ENCODE data around the gene KRT86.
"Not testable (repeated sequence)": the region's sequence is repeated elsewhere in the genome, so short reads cannot be mapped to it uniquely, and the experiment has no call there.

The KRT86 gene

DNA sequence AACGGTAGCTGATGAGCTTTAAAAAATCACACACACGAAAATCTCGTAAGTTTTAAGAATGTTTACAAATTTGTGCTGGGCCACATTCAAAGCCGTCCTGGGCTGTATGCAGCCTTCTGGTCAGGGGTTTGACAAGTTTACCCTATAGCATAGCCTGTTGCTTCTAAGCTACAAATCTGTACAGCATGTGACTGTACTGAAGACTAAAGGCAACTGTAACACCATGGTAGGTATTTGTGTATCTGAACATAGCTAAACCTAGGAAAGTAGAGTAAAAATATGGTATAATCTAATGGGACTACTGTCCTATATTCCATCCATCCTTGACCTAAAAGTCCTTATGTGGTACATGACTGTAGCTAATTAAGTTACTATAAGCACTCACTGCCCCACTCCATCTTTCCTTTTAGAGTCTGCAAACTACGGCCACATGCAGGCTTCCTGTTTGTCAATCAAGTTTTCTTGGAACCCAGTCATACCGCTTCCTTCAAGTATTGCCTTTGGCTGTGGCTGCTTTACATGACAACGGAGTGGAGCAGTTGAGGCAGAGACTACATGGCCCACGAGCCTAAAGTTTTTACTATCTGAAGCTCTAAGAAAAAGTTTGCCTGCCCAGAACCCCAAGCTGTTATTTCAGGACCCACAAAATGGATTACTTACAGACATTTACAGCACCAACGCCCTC lies 22.9 kb upstream of the KRT86 start:
- no peak for DNase-seq (ENCODE audit: low read depth in 3 of 3)

DNA sequence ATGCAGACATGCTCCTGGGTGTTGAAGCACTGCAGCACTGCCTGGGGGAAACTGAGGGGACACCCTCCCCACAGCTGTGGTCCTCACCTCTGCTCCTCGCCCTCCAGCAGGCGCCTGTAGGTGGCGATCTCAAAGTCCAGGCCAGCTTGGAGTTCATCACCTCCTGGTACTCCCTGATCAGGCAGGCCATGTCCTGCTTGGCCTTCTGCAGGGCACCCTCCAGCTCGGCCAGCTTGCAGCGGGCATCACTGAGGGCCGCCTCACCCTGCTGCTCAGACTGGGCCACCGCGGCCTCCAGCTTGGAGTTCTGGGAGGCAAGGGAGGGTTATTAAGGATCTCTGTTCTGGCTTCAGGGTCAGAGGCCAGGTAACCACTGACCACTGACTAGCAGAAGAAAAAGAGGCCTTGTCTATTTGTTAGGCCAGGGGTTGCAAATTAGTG lies 22.2 kb upstream of the KRT86 start:
- DNase-seq (ENCODE audit: low read depth in 3 of 3) = not testable (repeated sequence)

DNA sequence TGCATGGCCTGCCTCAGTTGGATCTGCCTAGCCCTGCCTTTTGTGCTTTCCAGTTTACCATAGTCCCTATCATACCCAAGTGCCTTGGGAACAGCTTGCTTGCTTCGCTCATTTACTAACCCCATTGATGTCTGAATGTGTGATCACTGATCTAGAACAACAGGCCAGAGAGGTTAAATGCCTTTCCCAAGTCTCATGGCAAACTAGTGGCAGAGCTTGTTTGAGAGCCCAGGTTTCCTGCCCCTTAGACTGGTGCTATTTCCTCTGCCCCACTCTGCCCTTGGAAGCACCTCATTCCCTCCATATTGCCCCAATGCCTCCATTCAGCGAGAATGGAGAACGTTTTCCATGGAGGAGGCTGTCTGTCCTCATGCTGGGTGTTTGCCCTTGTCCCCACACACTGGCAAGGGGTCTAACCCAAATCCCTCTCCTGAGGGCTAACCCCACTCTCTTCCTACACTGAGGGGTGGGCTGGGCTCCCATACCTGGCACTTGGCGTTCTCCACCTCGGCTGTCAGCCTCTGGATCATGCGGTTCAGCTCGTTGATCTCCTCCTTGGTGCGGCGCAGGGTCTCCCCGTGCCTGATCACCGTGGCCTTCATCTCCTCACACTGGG lies 21.6 kb upstream of the KRT86 start:
- DNase-seq (ENCODE audit: low read depth in 3 of 3) = no peak

DNA sequence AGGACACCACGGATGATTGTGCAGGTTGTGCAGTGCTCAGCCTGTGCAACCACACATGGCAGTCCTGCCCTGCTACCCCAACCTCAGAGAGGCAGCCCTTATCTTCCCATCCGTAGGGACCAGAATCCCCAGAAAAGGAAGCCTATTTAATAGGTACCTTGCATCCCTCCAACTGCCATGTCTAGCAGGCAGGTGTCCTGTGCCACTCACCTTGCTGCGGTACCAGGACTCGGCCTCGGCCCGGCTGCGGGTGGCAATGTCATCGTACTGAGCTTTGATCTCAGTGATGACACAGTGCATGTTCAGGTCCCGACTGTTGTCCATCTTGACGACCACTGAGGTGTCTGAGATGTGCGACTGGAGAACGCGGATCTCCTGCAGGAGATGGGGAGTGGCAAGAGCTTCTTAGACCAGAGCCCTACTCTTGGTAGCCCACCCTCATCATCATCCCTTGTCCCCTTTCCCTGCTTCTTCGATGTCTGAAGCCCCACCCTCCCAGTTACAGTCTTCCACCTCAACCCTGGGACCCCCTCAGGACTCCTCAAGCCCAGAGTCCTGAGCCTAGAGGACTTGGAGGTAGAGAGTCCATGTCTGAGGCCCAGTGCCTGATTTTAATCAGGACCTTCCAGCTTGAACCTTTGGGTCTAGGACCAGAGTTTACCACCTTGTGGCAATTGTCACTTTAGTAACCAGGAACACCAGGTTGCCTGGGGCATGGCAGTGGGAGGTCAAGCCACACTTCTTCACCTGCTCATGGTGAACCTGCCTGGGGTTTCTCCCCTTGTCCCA lies 20.9 kb upstream of the KRT86 start:
- no peak for DNase-seq (ENCODE audit: low read depth in 3 of 3)

DNA sequence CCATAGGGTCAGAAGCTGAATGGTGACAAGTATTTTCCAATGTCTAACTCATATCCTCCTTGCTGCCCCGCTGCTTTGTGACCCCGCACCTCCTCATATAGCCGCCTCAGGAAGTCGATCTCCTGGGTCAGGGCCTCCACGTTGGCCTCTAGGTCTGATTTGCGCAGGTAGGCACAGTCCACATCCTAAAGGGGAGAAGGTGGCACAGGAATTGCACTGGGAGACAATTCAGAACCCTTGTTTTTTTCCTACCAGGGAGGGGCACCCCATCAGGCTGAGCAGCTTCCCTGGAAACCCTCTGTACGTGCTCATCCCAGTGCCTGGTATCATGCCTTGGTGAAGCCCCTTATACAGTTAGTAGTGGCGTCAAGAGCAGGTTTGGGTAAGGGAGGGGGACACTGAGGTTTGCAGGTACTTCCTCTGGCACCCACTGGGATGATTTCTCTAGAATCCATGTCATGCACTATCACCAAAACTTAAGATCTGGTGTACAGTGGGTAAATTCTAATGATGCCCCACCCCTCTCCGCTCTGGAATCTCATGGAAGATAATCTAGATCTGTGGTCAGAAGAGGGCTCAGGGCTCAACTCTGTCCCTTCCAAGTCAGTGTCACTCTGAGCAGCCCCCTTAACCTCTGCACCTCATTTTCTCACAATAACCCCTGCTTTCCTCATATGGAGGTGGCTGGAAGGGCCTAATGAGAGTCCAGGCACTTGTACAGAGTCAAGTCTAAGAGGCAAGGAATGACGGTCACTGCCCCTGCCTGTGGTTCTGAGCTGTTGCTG lies 20.1 kb upstream of the KRT86 start:
- DNase-seq (ENCODE audit: low read depth in 3 of 3) = no peak

DNA sequence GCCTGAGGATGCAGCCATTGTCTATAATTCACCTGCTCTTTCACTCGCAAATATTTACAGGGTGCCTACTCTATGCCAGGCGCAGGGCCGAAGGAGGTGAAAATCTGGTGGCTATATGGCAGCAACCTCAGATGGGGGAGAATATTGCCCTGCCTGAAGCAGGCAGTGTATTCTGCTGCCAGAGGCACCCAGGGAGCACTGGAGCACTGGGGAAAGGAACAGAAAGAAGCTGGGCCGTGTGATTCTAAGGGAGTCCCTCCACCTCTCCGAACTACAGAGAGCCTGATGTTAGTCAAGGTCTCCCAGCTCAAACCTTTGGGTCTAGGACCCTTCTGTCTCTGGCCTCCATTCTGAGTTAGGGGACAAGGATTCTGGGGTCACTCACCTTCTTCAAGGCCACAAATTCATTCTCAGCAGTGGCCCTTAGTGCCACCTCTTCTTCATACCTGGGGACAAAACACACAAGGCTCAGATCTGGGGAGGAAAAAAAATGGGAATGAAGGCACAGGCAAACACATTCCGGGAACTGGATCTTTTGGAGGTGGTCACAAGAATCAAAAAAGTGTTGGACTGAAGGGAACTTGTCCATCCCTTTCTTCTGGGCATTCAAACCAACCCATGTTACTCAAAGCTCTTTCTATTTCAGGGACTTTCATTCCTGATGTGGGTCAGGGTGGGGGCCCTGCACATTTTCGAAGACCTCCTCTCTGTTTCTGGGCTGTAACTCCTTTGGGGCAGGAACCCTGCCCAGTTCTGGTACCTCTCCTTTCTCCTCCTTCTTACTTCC lies 19.3 kb upstream of the KRT86 start:
- DNase-seq (ENCODE audit: low read depth in 3 of 3) = no peak

DNA sequence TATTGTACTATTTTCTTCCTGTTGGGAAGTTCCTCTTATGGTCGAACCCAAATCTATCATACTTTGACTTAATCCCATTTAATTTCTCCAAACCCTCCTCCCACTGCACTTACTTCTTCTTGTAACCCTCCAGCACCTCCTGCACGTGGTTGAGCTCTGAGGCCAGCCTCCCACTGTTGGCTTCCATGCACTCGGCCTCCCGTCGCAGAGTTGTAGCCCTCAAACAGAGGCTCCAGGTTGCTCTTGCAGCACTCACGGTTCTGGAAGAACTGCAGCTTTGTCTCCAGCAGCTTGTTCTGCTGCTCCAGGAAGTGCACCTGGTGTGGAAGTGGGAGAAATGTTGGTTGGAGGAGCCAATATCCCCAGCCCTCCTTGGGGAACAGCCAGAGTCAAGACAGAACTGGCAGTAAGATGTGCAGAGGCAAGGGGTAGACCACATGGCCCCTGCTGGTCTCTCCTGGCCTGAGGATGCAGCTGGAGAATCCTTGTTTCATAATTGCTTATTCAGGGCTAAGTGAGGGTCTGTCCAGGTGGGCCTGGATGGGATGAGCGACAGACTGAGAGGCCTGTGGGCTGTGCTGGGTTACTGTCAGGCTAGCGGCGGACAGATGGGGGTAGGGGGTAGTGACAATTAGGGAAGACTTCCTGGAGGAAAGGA lies 18.4 kb upstream of the KRT86 start:
- no peak for DNase-seq (ENCODE audit: low read depth in 3 of 3)

DNA sequence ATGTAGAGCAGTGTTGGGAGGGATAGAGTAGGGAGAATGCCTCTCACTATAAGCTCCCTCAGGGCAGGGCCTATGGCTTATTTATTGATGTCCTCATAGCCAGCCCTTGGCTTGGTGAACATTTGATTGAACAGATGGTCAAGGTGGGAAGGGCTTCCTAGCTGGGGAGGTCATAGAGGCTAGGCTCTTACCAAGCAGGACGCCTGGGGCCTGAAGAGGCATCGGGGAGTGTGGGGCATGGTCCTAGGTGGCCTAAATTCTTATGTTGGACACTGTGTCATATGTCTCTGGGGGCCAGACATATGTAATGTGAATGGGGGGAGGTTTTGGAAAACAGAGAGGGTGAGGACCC lies 17.9 kb upstream of the KRT86 start:
- no peak for DNase-seq (ENCODE audit: low read depth in 3 of 3)

DNA sequence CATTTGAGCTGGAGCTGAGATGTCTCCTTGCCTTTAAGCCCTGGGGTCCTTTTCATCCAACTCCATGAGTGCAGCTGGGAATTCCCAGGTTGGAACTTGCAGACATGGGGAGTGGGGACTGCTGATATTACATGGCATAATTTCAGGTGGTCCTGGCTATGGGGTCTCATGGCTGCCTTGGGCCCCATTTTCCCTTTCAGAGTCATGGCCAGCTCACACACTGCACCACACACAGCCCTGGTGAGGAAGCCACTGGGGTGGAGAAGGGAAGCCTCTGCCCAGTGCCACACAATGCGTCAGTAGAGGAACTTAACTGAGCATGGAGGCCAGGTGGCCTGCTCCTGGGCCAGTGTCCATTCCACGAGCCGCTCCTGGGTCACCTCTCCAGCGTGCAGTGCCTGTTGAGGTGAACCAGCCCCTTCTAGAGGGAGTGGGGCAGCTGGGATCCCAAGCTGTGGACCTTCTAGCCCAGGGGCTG lies 17.3 kb upstream of the KRT86 start:
- DNase-seq (ENCODE audit: low read depth in 3 of 3) = no peak

DNA sequence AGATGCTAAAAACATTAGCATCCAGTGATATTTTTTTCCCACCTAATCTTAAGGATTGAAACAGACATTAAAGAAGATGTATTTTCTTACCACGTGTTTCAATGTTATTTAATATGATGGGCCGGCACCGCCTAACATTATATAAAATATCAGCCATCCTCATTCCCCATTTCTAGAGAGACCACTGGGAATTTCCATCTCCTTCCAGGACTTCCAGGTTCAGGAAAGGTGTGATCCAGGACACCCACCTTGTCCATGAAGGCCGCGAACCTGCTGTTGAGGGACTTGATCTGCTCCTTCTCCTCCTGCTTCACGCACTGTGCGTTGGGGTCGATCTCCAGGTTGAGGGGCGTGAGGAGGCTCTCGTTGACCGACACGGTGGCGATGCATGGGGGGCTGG lies 16.5 kb upstream of the KRT86 start:
- DNase-seq (ENCODE audit: low read depth in 3 of 3) = not testable (repeated sequence)

DNA sequence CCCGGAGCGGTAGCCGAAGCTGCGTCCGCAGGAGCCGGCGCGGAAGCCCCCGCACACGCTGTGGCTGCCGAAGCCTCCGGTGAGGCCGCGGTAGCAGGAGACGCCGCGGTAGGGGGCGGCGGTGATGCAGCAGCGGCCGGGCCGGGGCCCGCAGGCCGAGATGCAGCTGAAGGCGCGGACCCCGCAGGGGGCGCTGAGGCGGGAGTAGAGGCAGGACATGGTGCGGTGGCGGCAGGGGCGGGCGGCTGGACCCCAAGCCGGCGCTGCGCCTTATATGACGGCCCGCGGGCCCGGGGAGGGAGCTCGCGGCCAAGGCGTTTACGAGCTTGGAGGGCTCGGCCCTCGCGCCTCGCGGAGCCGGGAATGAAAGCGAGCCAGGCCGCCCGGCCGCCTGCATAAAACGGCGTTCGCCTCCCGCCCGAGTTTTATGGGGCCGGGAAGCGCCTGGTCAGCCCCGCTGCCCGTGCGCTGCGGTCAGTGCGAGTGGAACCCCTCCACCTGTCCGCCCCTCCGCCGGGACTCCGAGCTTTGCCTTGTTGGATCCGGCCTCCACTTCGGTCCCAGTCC lies 16.0 kb upstream of the KRT86 start:
- no peak for DNase-seq (ENCODE audit: low read depth in 3 of 3)

DNA sequence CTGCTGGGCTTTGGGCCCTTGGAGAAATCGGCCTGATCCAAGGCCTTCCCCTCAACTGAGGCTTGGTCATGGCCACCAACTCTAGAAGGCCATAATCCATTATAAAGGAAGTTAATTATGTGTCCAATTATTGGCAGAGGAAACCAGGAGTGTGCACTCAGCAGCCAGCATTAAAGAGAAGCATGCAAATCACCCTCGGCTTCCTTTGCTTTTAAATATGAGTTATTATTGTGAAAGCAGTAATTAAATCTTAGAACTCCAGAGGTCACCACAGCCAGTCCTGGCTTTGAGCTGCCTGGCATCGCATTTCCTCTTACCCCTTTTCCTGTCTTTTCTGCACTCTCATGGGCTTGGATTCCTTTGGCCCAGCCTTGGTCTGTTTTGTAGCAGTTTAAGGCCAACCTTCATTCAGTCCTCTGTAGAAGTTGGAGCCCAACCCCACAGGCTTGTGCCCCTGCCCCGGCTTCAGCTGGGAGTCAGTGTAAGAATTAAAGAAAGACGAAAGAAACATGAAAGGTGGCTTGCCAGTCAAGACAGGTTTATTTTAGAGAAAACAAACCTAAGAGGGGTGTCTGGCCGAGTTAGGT lies 14.7 kb upstream of the KRT86 start:
- no peak for DNase-seq (ENCODE audit: low read depth in 3 of 3)

DNA sequence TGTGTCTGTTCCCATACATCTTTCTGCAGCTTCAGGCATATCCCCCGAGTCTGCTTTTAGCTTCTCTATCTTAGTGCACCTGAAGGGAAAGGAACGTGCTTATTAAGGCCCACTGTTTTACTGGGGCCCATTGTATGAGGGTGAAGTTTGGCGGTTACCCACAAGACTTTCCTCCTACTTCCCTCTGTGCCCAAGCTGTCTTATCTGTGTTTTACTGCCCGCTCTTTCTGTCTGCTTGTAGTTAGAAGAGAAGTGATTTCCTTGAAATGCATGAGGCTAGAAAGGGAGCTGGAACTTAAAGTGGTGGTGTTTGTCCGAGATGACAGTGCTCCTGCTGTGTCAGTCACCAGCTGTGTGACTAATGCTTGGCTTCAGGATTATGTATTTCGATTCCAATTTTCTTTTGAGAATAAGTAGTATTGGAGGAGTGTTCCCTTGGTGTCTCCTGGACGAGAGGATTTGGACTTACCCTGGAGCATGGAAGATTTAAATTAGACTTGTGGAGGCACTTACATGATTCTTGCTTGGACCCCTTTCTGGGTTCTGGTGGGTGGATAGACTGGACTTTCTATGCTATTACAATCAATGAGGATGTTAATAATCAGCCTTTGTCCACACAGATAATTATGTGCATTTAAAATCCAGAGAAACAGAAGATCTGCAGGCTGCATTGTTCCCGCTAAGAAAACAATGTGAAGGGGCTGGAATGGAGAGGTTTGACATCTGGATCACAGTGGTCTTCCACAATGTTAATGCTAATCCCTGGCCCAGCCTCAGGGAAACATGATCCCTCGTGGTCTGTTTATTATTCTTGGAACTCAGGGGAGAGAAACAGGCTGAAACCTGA lies 13.9 kb upstream of the KRT86 start:
- no peak for DNase-seq (ENCODE audit: low read depth in 3 of 3)

DNA sequence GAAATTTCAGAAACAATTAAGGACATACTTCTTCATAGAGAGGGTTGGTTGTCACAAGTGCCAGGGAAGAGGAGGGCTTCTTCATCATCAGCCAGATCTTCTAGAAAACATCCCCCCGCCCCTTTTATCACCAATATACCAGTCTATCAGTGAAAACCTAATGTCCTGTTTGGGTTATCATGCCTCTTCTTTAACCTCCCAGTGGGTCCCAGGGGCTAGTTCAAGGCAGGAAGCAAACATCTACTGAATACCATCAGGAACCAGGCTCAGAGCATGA lies 13.3 kb upstream of the KRT86 start:
- no peak for DNase-seq (ENCODE audit: low read depth in 3 of 3)

DNA sequence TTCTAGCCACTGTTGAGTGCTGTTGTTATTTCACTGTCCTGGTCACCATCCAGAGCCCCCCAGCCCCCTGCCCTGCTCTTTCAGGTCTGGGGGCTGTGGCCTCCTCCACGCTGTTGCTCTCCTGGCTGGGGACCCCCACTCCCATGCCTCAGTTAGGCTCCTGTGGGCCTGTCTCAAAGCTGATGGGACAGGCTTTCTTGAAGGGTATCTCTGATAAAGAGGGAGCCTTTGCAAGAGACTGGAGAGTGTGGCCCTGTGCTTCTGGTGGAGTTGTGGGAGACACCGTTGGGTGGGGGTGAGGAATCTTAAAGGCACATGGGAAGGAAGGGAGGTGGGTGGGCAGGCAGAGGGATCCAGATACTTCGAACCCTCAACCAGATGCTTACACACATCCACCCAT lies 12.2 kb upstream of the KRT86 start:
- no peak for DNase-seq (ENCODE audit: low read depth in 3 of 3)

DNA sequence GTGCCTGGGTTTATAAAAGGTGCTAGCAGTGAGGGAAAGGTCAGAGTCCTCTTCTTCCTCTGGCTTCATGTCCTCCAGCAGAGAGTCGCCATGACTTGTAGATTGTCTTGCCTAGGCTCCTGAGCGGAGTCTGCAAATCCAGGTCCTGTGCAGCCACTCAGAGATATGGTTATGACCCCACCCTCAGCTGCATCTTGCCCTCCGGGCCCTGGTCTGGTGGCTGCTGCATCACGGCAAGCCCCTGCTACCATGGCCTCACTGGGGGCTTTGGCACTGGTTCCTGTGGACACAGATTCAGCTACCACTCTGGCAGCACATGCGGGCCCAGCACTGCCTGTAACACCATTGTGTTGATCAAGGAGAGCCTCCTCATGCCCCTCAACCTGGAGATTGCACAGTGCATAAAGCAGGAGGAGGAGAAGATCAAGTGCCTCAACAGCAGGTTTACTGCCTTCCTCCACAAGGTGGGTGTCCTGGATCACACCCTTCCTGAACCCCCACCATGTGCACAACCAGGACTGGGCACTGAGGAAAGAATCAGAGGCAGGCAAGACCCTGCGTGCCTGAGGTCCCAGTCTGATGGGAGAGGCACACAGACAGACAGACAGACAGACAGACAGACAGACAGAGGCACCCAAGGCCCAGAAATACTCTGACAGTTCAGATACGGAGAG lies 10.5 kb upstream of the KRT86 start:
- DNase-seq (ENCODE audit: low read depth in 3 of 3) = no peak

DNA sequence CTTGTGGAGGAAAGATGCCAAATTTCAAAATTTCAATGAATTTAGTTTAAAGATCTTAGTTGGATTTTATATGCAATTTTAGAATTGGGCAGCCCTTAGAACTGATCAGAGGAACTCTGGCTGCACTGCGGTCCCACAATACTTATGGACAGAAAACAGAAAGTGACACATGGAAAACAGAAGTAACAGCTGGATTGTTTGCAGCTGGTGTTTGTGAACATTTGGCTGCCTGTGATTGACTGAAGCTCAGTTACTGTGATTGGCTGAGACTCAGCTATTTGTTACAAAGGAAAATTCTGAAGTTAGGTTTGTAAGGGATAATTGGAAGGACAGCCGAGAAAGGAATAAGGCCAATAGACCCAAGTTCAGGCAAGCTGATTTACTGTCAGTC lies 10.0 kb upstream of the KRT86 start:
- no peak for DNase-seq (ENCODE audit: low read depth in 3 of 3)

DNA sequence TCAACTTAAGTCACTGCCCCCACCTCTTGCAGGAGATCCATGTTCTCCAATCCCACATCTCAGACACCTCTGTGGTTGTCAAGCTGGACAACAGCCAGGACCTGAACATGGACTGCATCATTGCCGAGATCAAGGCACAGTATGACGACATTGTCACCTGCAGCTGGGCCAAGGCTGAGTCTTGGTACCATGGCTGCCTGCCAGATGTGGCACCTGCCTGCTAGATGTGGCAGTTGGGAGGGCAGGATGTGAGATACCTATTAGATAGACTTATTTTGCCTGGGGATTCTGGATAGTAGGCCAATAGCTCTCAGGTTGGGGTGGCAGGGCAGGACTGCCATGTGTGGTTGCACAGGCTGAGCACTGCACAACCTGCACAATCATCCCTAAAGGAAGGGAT lies 7.9 kb upstream of the KRT86 start:
- DNase-seq (ENCODE audit: low read depth in 3 of 3) = no peak

DNA sequence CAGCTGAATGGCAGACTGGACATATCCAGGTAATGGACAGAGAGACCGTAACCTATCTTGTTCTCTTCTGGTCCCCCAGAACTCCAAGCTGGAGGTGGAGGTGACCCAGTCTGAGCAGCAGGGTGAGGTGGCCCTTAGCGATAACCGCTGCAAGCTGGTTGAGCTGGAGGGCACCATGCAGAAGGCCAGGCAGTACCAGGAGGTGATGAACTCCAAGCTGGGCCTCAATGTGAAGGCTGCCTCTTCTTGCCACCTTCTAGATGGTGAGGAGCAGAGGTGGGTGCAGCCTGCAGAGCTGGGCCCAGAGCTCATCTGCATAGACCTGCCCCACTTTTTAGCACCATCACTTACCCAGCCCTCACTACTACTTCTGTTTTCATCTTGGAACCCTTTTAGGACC lies 7.2 kb upstream of the KRT86 start:
- no peak for DNase-seq (ENCODE audit: low read depth in 3 of 3)

Data from stimulated activated CD4-positive, alpha-beta T cell treated with anti-CD3 and anti-CD28 coated beads, TNF-alpha, amount 100 ng/mL, for 4 hours (primary cell).